H1 (cell line): ENCODE data around the gene CEP89. TPM values are rescaled to one million over a fixed set of nuclear protein-coding genes. Genes with fewer than 3 reads are reported as not detected.

Experiments used
- HDAC6 ChIP-seq: IDR thresholded peaks from one replicate; pipeline ENCODE4 v1.7.1; 2012; ENCODE audit warnings: low read depth, mild to moderate bottlenecking, inconsistent platforms, low read length, moderate library complexity
- polyA plus RNA-seq, 7 experiments: library from polyadenylated mRNA; depleted of rRNA in 3 of 7; stranded (reverse) in 5 of 7; unstranded in 2 of 7; fragments of >200 nt in 5 of 7; fragments of 200-250 nt in 2 of 7; gene quantifications; 1 replicate in 5 of 7; 2 replicates in 1 of 7; 4 replicates in 1 of 7; pipeline versions ENCODE4 v1.2.1 to v1.2.3, GENCODE V29; 2011 to 2013; ENCODE audit warnings: missing spikeins in 2 of 7, mixed read lengths in 2 of 7
- total RNA-seq: library from RNA; stranded (reverse); fragmentation: NEBNext Ultra II Directional; extraction: Animal tissue kit (Norgen Biotek cat#: 25700); gene quantifications from 2 replicates; pipeline ENCODE4 v1.2.1, GENCODE V29; 2021

Gene CEP89
- total and polyA plus RNA-seq, 2 of the 8 experiments (the other 6 are each of a cell fraction or from before 2014, with no cell fraction given): 23.0 to 23.6 TPM

DNA sequence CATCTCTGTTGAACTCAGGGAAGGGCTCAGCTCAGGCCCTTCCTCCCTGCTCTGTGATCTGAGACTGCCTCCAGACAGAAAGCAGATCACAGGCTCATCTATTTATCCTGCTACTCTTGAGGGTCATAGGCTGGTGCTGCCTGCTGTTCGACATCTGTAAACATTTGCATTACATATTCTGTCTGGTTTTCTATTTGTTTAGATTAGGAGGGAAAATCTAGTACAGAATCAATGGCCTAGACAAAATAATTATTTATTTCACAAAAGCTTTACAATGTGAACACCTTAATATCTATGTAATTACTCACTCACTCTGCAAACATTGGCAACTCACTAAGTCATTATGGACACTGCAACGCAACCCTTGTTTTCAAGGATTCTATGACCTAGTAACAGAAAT, 43.0 kb downstream of the CEP89 start (continued):
- TF ChIP-seq HDAC6: no peak
